HG02852 (cell line): ENCODE data around the gene KCNH8.
"Not testable (repeated sequence)": the region's sequence is repeated elsewhere in the genome, so short reads cannot be mapped to it uniquely, and the experiment has no call there.

ENCODE experiments used
- ATAC-seq: cut with Tn5 transposase; IDR thresholded peaks from one replicate; pipeline ENCODE4 v1.9.1; 2021; ENCODE audit warnings: mild to moderate bottlenecking, moderate library complexity; ENCODE audit not compliant: unreplicated experiment

KCNH8 gene

DNA sequence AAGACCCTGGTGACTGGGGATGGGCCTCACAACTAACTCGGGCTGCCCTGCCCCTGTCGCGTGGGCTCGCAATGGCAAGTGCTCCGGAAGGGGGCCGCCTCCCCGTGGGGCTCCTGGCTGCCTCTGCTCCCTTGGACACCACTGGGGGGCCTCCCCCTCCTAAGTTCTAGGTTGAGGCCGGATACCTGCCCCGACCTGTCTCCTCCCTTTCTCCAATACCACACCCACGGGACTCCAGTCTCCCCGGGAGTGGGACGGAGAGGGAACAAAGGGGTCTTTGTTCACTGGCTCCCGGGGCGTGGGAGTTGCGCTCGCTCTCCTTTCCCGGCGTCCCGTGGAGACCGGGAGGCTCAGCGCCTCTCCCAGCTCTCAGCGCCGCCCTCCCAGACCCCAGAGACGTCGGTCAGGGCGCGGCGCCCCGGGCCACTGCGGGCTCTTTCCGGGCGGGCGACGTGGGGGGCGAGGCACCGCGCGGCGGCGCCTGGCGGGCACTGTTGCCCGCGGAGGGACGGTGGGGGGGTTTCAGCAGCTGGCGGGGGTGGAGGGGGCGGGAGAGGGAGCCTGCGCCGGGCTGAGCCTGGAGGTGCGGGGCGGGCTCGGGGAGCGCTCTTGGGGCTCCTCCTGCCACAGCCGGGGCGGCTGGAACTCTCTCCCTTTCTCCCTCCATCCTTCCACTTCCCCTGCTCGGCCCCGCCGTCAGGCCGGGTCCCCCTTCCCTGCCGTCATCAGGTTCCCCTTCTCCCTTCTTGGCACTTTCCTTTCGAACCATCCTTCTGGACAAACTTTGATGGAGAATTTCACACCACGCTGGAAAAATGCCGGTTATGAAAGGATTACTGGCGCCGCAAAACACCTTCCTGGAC lies at the start of gene KCNH8:
KCNH8 (plus strand) TSS at position 606 of the 863 bp plus-strand sequence; CDS start at position 816, 210 bp downstream.
- no peak for ATAC-seq

DNA sequence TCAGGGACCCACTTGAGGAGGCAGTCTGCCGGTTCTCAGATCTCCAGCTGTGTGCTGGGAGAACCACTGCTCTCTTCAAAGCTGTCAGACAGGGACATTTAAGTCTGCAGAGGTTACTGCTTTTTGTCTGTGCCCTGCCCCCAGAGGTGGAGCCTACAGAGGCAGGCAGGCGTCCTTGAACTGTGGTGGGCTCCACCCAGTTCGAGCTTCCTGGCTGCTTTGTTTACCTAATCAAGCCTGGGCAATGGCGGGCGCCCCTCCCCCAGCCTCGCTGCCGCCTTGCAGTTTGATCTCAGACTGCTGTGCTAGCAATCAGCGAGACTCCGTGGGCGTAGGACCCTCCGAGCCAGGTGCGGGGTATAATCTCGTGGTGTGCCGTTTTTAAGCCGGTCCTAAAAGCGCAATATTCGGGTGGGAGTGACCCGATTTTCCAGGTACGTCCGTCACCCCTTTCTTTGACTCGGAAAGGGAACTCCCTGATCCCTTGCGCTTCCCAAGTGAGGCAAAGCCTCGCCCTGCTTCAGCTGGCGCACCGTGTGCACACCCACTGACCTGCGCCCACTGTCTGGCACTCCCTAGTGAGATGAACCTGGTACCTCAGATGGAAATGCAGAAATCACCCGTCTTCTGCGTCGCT lies 45.5 kb upstream of the KCNH8 start:
- not testable (repeated sequence) for ATAC-seq

- ATAC-seq: no peak
Measured at GRCh38 chr3:19103510-19103909, 44.8 kb upstream of the KCNH8 start.

GRCh38 chr3:19104459-19104858 lies 43.9 kb upstream of the KCNH8 start:
- no peak for ATAC-seq

GRCh38 chr3:19105826-19106225 lies 42.5 kb upstream of the KCNH8 start:
- ATAC-seq: no peak

- no peak for ATAC-seq
Measured at GRCh38 chr3:19106307-19106706, 42.0 kb upstream of the KCNH8 start.

DNA sequence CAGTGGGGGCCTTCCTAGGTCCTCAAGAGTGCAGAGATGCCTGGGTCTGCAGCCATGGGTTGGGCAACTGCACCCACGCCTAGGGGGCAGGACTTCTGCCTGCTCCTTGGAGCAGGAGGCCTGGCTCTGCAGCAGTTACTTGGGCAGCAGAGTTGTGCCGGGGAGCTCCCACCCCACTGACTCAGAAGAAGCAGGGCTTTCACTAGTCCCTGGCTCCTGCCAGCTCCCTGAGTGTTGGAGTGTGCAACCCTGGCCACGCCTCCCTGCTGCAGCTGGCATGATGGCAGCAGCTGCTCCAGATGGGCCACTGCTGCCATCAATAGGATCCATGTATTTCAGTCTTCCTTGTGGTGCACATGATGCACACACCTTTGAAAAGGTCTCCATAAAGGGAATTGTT lies 40.6 kb upstream of the KCNH8 start:
- ATAC-seq: no peak

DNA sequence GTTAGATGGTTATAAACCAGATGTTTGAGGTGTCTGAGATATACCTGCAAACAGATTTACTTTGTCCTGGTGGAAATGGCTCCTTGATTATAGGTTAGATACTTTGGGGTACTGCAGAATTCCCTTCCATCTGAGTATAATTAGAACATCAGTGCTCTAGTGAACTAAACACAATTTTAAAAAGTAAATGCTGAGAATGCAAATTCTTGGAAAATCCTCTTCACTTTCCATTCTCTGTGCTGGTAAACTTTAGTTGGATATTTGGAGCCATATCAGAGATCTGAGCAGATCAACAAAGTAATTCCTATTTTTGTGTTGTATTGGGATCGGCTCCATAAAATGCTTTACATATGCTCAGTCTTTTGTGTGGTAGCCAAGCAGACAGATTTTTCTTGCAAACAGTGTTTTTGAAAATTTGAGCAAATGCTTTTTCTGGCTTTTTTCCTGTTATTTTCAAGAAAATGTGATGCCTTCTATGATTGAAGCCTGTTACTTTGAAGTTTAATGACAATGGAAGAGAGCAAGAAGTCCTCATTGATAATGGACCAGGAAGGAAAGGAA lies 37.9 kb upstream of the KCNH8 start:
- ATAC-seq: no peak

DNA sequence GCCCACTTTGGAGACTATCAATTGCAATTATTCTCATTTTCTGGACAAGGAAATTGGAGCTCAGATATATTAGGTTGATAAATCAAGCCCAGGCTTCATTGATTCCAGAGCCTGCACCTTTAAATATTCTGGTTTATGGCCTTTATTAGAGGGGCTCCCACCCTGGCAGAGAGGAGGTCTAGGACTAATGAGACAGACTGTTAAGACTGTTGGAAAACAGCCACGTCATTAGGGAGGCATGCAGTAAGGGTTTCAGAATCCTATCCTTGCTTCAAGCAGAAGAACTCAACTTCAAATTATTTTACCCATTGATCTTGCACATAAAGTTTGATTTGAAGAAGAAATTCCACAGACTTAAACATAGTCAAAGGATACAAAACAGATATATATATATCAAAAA lies 33.8 kb upstream of the KCNH8 start:
- no peak for ATAC-seq

- no peak for ATAC-seq
Measured at GRCh38 chr3:19116239-19116638, 32.1 kb upstream of the KCNH8 start.

GRCh38 chr3:19124752-19125151 lies 23.6 kb upstream of the KCNH8 start:
- no peak for ATAC-seq

DNA sequence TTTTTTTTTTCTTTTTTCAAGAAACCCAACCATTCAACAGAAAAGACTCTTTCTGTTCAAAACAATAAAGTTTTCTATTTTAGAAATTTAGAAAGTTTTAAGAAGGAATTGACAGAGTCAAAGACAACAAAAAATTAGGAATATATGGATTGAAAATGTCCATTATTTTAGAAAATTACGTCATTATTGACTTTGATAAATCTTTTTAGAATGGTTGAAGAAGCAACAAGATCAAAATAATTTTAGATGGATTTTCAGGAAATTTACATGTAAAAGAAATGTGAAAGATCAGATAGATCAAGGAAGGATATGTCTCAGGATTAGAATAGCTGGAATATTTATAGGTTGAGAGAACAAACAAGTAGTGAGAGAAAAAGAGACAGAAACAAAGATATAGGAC lies 8.4 kb upstream of the KCNH8 start:
- no peak for ATAC-seq

DNA sequence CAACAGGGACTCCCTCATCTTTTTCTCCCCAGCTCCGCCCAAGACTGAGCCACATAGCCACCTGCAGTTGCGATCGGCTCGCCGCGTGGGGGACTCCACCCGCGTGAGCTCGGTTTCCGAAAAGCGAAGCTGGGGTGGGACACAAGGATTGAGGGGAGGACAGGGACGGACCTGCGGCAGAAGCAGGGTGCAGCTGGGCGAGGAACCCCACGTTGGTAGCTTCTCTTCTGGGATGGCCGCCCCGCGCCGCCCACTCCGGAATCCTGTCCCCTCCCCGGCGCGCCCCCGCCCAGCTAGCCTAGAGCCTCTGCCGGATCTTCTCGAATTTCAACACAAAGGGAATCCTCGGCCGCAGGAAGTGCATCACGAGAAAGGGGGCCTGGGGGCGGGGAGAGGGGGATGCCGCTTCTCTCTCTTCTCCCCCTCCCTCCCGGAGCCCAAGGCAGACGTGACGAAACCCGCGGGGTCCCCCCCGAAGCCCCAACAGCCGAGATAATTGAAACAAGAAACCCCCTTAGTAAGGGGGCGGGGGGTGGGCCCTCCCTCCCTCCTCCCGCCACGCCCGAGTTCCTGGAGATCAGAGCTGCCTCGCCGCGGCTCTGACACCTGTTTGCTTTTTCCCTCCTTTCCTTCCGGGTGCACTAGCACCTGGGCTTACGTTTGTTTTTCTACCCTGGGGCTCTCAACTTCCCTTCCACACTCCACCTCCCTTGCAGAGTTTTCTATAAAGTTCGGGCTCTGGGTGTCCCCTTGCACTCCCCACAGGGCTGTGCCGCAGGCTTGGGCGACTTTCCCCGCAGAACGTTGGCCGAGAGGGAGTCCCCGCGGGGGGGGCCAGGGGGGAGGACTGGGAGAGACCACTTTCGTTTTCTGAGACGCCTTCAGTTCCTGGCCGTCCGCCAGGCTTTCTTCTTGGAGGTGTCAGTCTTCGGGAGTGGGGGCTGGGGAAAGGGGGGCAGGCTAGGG lies 1.3 kb upstream of the KCNH8 start:
- ATAC-seq: peak; percentile 85

GRCh38 chr3:19148768-19149091 lies 420 bp downstream of the KCNH8 start:
- ATAC-seq: no peak

DNA sequence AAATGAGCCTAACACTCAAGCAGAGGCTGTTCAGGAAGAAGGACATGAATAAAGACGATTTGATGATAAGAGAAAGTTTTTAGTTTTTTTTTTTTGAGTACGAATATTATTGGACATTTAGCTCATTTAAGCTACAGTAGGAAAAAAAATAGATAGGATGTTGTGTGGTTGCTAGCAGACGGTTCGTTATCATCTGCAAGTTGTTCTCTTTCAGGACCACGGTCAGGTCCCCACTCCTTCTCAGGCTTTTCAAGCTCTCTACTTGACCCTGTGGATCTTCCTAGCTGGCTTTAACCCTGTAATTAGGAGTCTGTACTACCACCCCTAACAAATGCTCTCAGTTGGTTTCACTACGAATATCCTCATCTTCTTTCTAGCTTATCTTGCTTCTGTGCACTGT lies 1.1 kb downstream of the KCNH8 start:
- no peak for ATAC-seq

DNA sequence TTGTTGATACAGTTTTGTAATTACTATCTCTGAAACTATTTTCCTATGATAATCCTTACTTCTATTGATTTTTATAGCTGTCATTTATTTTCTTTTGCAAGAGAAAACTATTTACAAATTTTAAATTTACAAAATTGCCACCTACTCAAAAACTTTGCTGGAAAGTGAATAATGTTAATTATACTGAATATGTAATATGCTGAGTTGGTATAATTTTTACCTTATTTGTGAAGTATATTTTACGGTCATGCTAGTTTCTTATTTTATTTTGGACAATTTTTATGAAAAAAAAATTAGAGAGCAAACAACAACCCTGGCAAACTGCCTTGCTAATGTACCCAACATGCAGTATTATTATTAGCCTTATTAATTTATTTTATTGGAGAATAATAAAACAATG lies 2.9 kb downstream of the KCNH8 start:
- ATAC-seq: no peak

GRCh38 chr3:19154693-19155250 lies 6.5 kb downstream of the KCNH8 start:
- no peak for ATAC-seq

GRCh38 chr3:19155375-19155774 lies 7.1 kb downstream of the KCNH8 start:
- no peak for ATAC-seq

GRCh38 chr3:19159966-19160635 lies 11.8 kb downstream of the KCNH8 start:
- no peak for ATAC-seq

DNA sequence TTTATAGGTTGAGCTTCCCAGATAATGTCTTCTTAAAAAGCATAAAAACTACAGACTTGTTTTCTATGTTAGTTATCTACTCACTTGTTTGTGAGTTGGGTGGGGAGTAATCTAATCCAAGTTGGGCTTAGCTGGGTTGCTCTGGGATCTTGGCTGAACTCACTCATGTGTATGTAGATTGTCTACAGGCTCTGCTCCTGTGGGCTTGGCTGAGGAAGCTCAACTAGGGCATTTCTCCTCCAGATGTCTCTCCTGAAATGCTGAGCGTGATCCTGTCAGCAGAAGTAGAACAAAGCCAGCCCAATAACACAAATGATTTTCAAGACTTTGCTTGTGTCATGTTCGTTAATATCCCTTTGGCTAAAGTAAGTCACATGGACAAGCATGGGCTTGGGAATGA lies 17.3 kb downstream of the KCNH8 start:
- no peak for ATAC-seq
